GM23248 (cell line): Measurements from ENCODE around the gene CAVIN3.

ENCODE experiments used
- EZH2 ChIP-seq: fragments of 200-600 bp; sonication (generic); IDR thresholded peaks from 2 replicates; pipeline ENCODE4 v1.6.1; 2018; ENCODE audit warnings: antibody characterized with exemption, mild to moderate bottlenecking; ENCODE audit not compliant: insufficient read depth, poor library complexity, severe bottlenecking
- EZH2phosphoT487 ChIP-seq: fragments of 200-600 bp; sonication (generic); IDR thresholded peaks from 2 replicates; pipeline ENCODE4 v1.6.1; 2018; ENCODE audit warnings: antibody characterized with exemption, moderate library complexity, mild to moderate bottlenecking, low read depth; ENCODE audit not compliant: insufficient read depth

- TF ChIP-seq EZH2phosphoT487, result no peak
- TF ChIP-seq EZH2, result no peak
Measured at GRCh38 chr11:6326303-6326702, 6.0 kb upstream of the CAVIN3 start.
